Measurements from ENCODE around the gene APMAP. TPM values are rescaled to one million over a fixed set of nuclear protein-coding genes. Genes with fewer than 3 reads are reported as not detected.

The APMAP gene
- total RNA-seq, 2 donors from 2014 or later = 38.4 to 44.0 TPM

- TF ChIP-seq CTCF (IDR thresholded peaks at IDR 0.05) = no peak
These were observed 77.9 kb downstream of the APMAP start for GRCh38 chr20:24914388-24915241.

GRCh38 chr20:24913076-24913628 is 79.4 kb downstream of the APMAP start:
- no peak overlapping the region for H3K4me3 ChIP-seq
- no peaks in the 10 kb centered on the region for H3K27me3 ChIP-seq (replicated peaks; ENCODE audit: insufficient read depth)
- no peak for TF ChIP-seq CTCF (IDR thresholded peaks at IDR 0.05)
- H3K27ac ChIP-seq = no peak overlapping the region
- no peak for DNase-seq (ENCODE audit: low spot score)
- ATAC-seq (ENCODE audit: insufficient number of reproducible peaks, low FRiP score, low read depth) = no peak
- H3K9me3 ChIP-seq = no peaks in the 10 kb centered on the region
- H3K4me1 ChIP-seq (ENCODE audit: control insufficient read depth in 1 of 2, low read depth in 2 of 2) = peaks cover 0 to 2% of the 10 kb centered on the region in 2 donors
- no peaks in the 10 kb centered on the region for H3K36me3 ChIP-seq

More at GRCh38 chr20:24914388-24915241, 77.9 kb downstream of the APMAP start:
- DNase-seq (ENCODE audit: low spot score) (no peak), ATAC-seq (ENCODE audit: insufficient number of reproducible peaks, low FRiP score, low read depth) (no peak)
- Histone ChIP-seq H3K4me3 (no peak overlapping the region), H3K36me3 (no peaks in the 10 kb centered on the region), H3K4me1 (ENCODE audit: control insufficient read depth in 1 of 2, low read depth in 2 of 2) (peaks cover 0 to 10% of the 10 kb centered on the region in 2 donors), H3K27me3 (replicated peaks; ENCODE audit: insufficient read depth) (no peaks in the 10 kb centered on the region), H3K27ac (no peak overlapping the region), H3K9me3 (no peaks in the 10 kb centered on the region)

Other genes starting within 250 kb of the APMAP start
- gene CST7, start 43.5 kb downstream of the APMAP start, total RNA-seq = 10 to 100 TPM in 1 of 2 donors, 1 to 10 TPM in 1; 5.4 to 10.9 TPM
- 10 to 100 TPM; 26.0 to 31.7 TPM for gene ACSS1, start 65.4 kb upstream of the APMAP start, total RNA-seq
- gene VSX1, start 89.4 kb upstream of the APMAP start, total RNA-seq = not detected
- gene ENTPD6, start 203.0 kb upstream of the APMAP start, total RNA-seq = 100 to 1,000 TPM in 1 of 2 donors, 10 to 100 TPM in 1; 82.0 to 107 TPM